Measurements from ENCODE around the gene USP40.

Gene USP40

GRCh38 chr2:233438573-233439147, 127.9 kb downstream of the USP40 start:
- Histone ChIP-seq H3K4me3 (no peak overlapping the region), H3K27ac (no peak overlapping the region)
- no peak for DNase-seq (ENCODE audit: low spot score)
- no peak for TF ChIP-seq CTCF (IDR thresholded peaks at IDR 0.05)

- Histone ChIP-seq H3K27ac (no peak overlapping the region), H3K4me3 (no peak overlapping the region)
- TF ChIP-seq CTCF (IDR thresholded peaks at IDR 0.05) = no peak
Observed at GRCh38 chr2:233437439-233437955, 129.1 kb downstream of the USP40 start.

GRCh38 chr2:233436691-233437438, 129.7 kb downstream of the USP40 start:
- no peak overlapping the region for H3K27ac ChIP-seq
- DNase-seq (ENCODE audit: low spot score) = peak; percentile 64
- no peak for TF ChIP-seq CTCF (IDR thresholded peaks at IDR 0.05)
- no peak overlapping the region for H3K4me3 ChIP-seq

More at GRCh38 chr2:233437439-233437955, 129.1 kb downstream of the USP40 start:
- DNase-seq (ENCODE audit: low spot score) = no peak

- H3K27ac ChIP-seq = no peak overlapping the region
- no peak overlapping the region for H3K4me3 ChIP-seq
- TF ChIP-seq CTCF (IDR thresholded peaks at IDR 0.05) = no peak
- no peak for DNase-seq (ENCODE audit: low spot score)
Observed at GRCh38 chr2:233436191-233436581, 130.4 kb downstream of the USP40 start.

GRCh38 chr2:233435436-233436190, 131.0 kb downstream of the USP40 start:
- no peak for DNase-seq (ENCODE audit: low spot score)
- Histone ChIP-seq H3K4me3 (no peak overlapping the region), H3K27ac (no peak overlapping the region)
- no peak for TF ChIP-seq CTCF (IDR thresholded peaks at IDR 0.05)

GRCh38 chr2:233434666-233435330, 131.8 kb downstream of the USP40 start:
- peak; percentile 62 for DNase-seq (ENCODE audit: low spot score)
- H3K27ac ChIP-seq = no peak overlapping the region
- H3K4me3 ChIP-seq = no peak overlapping the region
- no peak for TF ChIP-seq CTCF (IDR thresholded peaks at IDR 0.05)

All from coronary artery (tissue), 2 donors.